Activated naive CD4-positive, alpha-beta T cell treated with anti-CD3 and anti-CD28 coated beads for 36 hours (primary cell): Measurements from ENCODE around the gene SF3B2. TPM values are rescaled to one million over a fixed set of nuclear protein-coding genes. Genes with fewer than 3 reads are reported as not detected.
A peak's percentile ranks its signal among the peaks of the same experiment; 100 is the strongest.
"Not testable (repeated sequence)": the region's sequence is repeated elsewhere in the genome, so short reads cannot be mapped to it uniquely, and the experiment has no call there.

Source experiments
- CTCF ChIA-PET: fragments of 350-600 bp; sonication (Branson Sonifier 250); formaldehyde crosslinking; loops from one replicate; lab custom pipeline; 2021; ENCODE audit warnings: antibody characterized with exemption; lab: Charles Lee
- DNase-seq: peaks from one replicate; pipeline ENCODE4 v3.0.0-alpha.2; 2020
- H3K27ac Mint-ChIP-seq: one replicate; pipeline ENCODE4 v1.8.0; 2021; ENCODE audit warnings: mild to moderate bottlenecking, mixed read lengths
- H3K27me3 Mint-ChIP-seq: one replicate; pipeline ENCODE4 v1.8.0; 2021; ENCODE audit warnings: low read depth, mixed read lengths
- H3K36me3 Mint-ChIP-seq: one replicate; pipeline ENCODE4 v1.8.0; 2021; ENCODE audit warnings: low read depth, mixed read lengths
- H3K4me1 Mint-ChIP-seq: one replicate; pipeline ENCODE4 v1.8.0; 2021; ENCODE audit warnings: low read depth, mixed read lengths
- H3K4me3 Mint-ChIP-seq: one replicate; pipeline ENCODE4 v1.8.0; 2021; ENCODE audit warnings: mild to moderate bottlenecking, moderate library complexity, mixed read lengths
- H3K9me3 Mint-ChIP-seq: one replicate; pipeline ENCODE4 v1.8.0; 2021; ENCODE audit warnings: mixed read lengths
- intact Hi-C: fragments of 100-400 bp; cut with micrococcal nuclease; formaldehyde crosslinking; loops from one replicate; pipeline ENCODE4 v1.15.1; 2023
- total RNA-seq, 2 experiments: library from RNA; stranded (reverse); gene quantifications; one replicate each; pipeline ENCODE4 v1.2.3, GENCODE V29; 2021

SF3B2 gene
- total RNA-seq, 2 experiments from 2014 or later = 319 to 321 TPM

DNA sequence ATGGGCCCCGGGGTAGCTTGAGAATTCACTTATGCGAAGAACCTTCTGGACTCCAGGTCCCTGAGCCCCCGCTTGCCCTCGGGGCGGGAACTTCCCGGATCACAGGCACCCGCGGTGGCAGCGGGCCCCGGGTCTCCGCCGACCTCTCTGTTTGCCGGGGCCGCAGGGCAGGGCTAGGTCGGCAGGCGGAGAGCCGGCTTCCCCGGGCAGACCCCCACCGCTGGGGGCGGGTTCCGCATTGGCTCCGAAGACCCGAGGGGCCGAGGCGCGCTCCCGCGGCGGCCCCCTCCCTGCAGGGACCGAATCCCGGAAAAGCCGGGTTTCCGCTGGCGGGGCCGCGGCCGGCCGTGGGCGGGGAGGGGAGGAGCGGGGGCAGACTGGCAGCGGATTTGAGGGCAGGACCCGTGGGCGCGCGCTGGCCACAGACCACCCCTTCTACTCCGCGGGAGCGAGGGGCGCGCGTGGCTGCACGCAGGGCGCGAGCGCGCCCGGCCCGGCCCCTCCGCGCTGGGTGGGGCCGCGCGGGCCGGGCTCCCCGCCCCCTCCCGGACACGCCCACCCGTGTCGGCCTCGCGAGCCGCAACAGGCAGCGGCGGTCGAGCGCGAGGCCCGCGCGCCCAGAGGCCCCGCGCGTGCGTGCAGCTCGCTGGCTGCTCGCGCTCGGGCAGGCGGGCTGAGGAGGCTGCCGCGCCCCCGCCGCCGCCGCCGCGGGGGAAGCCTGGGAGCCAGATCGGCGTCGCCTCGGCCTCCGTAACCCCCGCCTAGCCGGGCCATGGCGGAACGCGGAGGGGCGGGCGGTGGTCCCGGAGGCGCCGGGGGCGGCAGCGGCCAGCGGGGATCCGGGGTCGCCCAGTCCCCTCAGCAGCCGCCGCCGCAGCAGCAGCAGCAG is 17.8 kb downstream of the SF3B2 start, which contains the start of gene PACS1:
Gene PACS1, plus strand, starts transcription at position 558 of the 889 bp plus-strand sequence. Its CDS starts 215 bp downstream, at position 773.
- Mint-ChIP-seq H3K27me3 (no peaks in the 10 kb centered on the region), H3K27ac (peak within 1 kb of the TSS; percentile 97), H3K9me3 (no peaks in the 10 kb centered on the region), H3K4me1 (peaks cover 62% of the 10 kb centered on the region), H3K36me3 (peaks cover 49% of the 10 kb centered on the region), H3K4me3 (peak within 1 kb of the TSS; percentile 89)
- intact Hi-C loops = loop anchor here (1.0 to 5.0 kb wide), 3 partner anchors 18 to 178 kb away; partner anchors contain the start of genes CCDC85B and SF3B2
- peak; percentile 81 for DNase-seq
- CTCF ChIA-PET = interaction anchor here (1.0 to 6.4 kb wide), 17 partner anchors 10 to 242 kb away, joined by 3 to 61 read pairs (median 12); partner anchors contain the start of gene SF3B2

DNA sequence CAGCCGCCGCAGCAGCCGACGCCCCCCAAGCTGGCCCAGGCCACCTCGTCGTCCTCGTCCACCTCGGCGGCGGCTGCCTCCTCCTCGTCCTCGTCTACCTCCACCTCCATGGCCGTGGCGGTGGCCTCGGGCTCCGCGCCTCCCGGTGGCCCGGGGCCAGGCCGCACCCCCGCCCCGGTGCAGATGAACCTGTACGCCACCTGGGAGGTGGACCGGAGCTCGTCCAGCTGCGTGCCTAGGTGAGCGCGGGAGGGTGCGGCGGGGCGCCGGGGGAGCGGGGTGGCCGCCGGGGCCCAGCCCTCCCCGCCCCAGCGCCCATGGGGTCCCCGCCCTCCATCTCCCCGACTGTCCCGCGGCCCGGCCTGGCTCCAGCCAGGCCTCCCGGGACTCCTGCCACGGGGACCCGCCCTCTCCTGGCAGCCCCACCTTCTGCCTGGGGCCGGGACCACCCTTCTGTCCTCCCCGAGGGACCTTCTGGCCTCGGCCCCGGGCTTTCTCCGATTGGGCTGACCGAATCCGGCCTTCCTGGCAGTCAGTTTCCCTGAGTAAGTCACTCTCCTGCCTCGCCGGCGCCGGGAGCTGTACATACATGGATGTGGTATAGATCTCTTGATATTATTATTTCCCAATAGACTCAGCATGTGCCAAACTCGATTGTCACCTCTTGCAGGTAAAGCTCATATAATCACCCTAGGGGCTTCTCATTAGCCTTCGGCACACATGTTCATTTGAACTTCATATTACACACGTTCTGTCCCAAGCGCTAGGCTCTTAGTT is 18.6 kb downstream of the SF3B2 start:
- CTCF ChIA-PET = interaction anchor here (0.7 to 6.4 kb wide), 8 partner anchors 9 to 65 kb away, joined by 3 to 61 read pairs (median 6); partner anchors contain the start of gene SF3B2

DNA sequence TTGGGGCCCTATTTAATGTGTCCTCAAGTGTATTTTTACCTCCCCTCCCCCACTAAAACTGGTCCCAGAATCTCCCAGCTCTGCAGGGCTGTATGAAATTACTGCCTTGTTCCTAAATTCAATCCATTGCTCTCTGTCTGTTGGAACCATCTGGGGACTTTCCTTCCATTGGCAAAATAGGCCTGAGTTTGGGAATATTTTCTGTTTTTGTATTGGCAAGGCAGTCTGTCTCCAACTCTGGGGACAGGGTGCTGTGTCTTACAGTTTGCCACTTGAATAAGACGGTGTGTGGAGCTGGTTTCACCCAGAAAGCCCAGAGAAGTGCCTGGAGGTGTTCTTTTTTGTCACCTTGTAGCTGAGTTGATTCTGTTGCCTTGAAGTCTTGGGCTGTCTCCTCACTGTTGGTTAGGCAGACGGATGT is 19.2 kb downstream of the SF3B2 start:
- peaks cover 64% of the 10 kb centered on the region for H3K4me1 Mint-ChIP-seq
- H3K36me3 Mint-ChIP-seq = peaks cover 44% of the 10 kb centered on the region
- H3K9me3 Mint-ChIP-seq = no peaks in the 10 kb centered on the region
- peak overlapping the region; percentile 95 for H3K27ac Mint-ChIP-seq
- DNase-seq = peak; percentile 57
- intact Hi-C loops = loop anchor here (1.0 to 5.0 kb wide), 3 partner anchors 29 to 179 kb away; partner anchors contain the start of gene CCDC85B
- CTCF ChIA-PET = interaction anchor here (0.7 to 6.4 kb wide), 10 partner anchors 8 to 67 kb away, joined by 3 to 61 read pairs (median 4); partner anchors contain the start of gene SF3B2
- H3K4me3 Mint-ChIP-seq = peak overlapping the region; percentile 89
- H3K27me3 Mint-ChIP-seq = no peaks in the 10 kb centered on the region

More for the DNA sequence above, 18.6 kb downstream of the SF3B2 start:
- Mint-ChIP-seq H3K4me1 (peaks cover 63% of the 10 kb centered on the region), H3K27me3 (no peaks in the 10 kb centered on the region), H3K36me3 (peaks cover 45% of the 10 kb centered on the region), H3K9me3 (no peaks in the 10 kb centered on the region), H3K27ac (peak overlapping the region; percentile 95), H3K4me3 (peak overlapping the region; percentile 89)
- DNase-seq = peak; percentile 51
- intact Hi-C loops = loop anchor here (1.0 to 5.0 kb wide), 3 partner anchors 30 to 178 kb away; partner anchors contain the start of gene CCDC85B

DNA sequence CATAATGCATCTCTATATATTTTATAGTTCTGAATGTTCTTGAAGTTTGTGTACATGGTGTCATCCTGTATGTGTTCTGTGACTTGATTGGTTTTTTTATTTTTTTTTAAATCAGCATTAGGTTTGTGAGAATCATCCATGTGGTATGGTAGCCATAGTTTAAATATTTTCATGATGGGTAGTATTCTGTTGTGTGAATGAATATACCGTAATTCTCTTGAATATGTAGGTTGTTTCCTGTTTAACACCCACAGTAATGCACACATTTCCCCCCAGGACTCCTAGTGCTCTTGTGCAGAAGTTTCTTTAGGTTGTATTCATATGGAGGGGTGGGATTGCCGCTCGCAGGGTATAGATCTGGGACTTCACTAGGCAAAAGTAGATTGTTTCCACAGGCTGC is 19.9 kb downstream of the SF3B2 start:
- H3K4me1 Mint-ChIP-seq = peaks cover 62% of the 10 kb centered on the region
- H3K4me3 Mint-ChIP-seq = peak overlapping the region; percentile 89
- intact Hi-C loops = loop anchor here (1.0 to 5.0 kb wide), 2 partner anchors 9 to 180 kb away; partner anchors contain the start of gene CCDC85B

DNA sequence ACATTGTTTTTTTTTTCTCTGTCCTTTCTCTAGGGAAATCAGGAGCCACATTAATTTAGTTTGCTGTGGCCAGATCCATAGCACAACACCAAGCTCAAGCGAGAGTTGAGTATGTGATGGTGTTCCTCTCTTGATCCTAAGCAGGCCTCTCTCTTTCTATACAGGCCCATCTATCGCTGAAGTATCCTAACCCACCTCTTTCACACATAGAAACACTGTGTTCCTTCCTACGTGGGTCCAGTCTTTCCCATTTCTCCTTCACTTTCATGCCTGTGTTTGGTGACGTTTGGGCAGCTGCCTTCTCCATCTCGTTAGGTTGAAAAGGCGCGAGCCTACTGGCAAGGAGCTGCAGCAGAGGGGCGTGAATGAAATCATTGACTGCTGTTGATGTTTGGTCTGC is 20.4 kb downstream of the SF3B2 start:
- H3K9me3 Mint-ChIP-seq = no peaks in the 10 kb centered on the region
- H3K27me3 Mint-ChIP-seq = no peaks in the 10 kb centered on the region
- H3K36me3 Mint-ChIP-seq = peaks cover 43% of the 10 kb centered on the region
- intact Hi-C loops = loop anchor here (1.0 to 5.0 kb wide), 2 partner anchors 9 to 180 kb away; partner anchors contain the start of gene CCDC85B
- H3K27ac Mint-ChIP-seq = peak overlapping the region; percentile 95
- DNase-seq = no peak
- H3K4me1 Mint-ChIP-seq = peaks cover 63% of the 10 kb centered on the region
- CTCF ChIA-PET = interaction anchor here (1.2 to 1.4 kb wide), 3 partner anchors 28 to 66 kb away, joined by 3 to 4 read pairs (median 3); no protein-coding TSS in a partner anchor
- H3K4me3 Mint-ChIP-seq = peak overlapping the region; percentile 89

More for the DNA sequence above, 19.9 kb downstream of the SF3B2 start:
- Mint-ChIP-seq H3K27me3 (no peaks in the 10 kb centered on the region), H3K9me3 (no peaks in the 10 kb centered on the region), H3K36me3 (peaks cover 39% of the 10 kb centered on the region), H3K27ac (peak overlapping the region; percentile 95)
- CTCF ChIA-PET = interaction anchor here (0.9 to 2.1 kb wide), 6 partner anchors 19 to 66 kb away, joined by 3 to 8 read pairs (median 4); no protein-coding TSS in a partner anchor
- DNase-seq = no peak

DNA sequence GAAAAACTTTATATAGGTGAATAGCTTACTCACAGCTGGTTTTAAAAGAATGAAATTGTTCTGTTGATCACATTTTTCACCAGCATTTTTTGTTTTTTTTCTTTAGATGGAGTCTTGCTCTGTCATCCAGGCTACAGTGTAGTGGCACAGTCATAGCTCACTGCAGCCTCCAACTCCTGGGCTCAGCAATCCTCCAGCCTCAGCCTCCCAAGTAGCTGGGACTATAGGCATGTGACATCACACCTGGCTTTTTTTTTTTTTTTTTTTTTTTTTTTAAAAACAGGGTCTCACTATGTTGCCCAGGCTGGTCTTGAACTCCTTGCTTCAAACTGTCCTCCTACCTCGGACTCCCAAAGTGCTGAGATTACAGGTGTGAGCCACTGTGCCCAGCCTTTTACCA is 21.5 kb downstream of the SF3B2 start:
- no peak overlapping the region for H3K4me3 Mint-ChIP-seq
- peaks cover 42% of the 10 kb centered on the region for H3K36me3 Mint-ChIP-seq
- no peaks in the 10 kb centered on the region for H3K9me3 Mint-ChIP-seq
- intact Hi-C loops = loop anchor here (5.0 kb wide), 1 partner anchor 181 kb away; the partner anchor contains the start of gene CCDC85B
- no peaks in the 10 kb centered on the region for H3K27me3 Mint-ChIP-seq
- peak overlapping the region; percentile 70 for H3K27ac Mint-ChIP-seq
- peak; percentile 45 for DNase-seq
- peaks cover 65% of the 10 kb centered on the region for H3K4me1 Mint-ChIP-seq
- CTCF ChIA-PET = interaction anchor here (0.9 to 1.4 kb wide), 2 partner anchors 16 to 62 kb away, joined by 3 to 4 read pairs; no protein-coding TSS in a partner anchor

DNA sequence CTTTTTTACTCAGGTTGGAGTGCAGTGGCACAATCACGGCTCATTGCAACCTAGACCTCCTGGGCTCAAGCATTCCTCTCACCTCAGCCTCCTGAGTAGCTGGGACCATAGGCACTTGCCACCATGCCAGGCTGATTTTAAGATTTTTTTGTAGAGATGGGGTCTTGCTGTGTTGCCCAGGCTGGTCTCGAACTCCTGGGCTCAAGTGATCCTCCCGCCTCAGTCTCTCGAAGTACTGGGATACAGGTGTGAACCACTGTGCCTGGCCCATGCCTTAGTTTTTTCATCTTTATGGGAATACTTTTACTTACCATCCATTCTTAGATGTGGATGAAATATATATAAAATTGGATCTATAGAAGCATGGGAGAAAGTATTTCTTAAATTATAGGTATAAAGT is 23.1 kb downstream of the SF3B2 start:
- H3K27ac Mint-ChIP-seq = no peak overlapping the region
- CTCF ChIA-PET = interaction anchor here (0.6 to 0.8 kb wide), 3 partner anchors 46 to 171 kb away, joined by 3 to 4 read pairs (median 3); no protein-coding TSS in a partner anchor

DNA sequence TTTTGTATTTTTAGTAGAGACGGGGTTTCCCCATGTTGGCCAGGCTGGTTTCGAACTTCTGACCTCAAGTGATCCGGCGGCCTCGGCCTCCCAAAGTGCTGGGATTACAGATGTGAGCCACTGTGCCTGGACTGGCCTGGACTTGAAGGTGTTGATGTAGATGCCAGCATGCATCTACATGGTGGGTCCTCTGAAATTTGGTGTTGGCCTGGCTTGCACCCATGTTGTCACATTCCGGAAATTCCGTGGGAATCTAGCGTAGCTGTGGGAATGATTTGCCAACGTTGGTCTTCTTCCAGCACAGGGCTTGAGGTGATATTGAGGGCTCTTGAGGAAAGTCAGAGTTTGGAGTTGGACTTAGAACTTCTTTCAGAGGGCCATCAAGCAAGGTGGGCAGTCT is 24.4 kb downstream of the SF3B2 start:
- no peaks in the 10 kb centered on the region for H3K9me3 Mint-ChIP-seq
- CTCF ChIA-PET = interaction anchor here (1.5 to 7.1 kb wide), 2 partner anchors 8 to 24 kb away, joined by 3 to 61 read pairs; partner anchors contain the start of gene PACS1
- no peak overlapping the region for H3K4me3 Mint-ChIP-seq
- H3K36me3 Mint-ChIP-seq = peaks cover 33% of the 10 kb centered on the region
- DNase-seq = no peak
- H3K4me1 Mint-ChIP-seq = peaks cover 82% of the 10 kb centered on the region
- peak overlapping the region; percentile 26 for H3K27ac Mint-ChIP-seq
- no peaks in the 10 kb centered on the region for H3K27me3 Mint-ChIP-seq
- intact Hi-C loops = no loop called here

More for the DNA sequence above, 23.1 kb downstream of the SF3B2 start:
- H3K4me3 Mint-ChIP-seq = no peak overlapping the region
- intact Hi-C loops = no loop called here
- no peak for DNase-seq
- H3K36me3 Mint-ChIP-seq = peaks cover 37% of the 10 kb centered on the region
- no peaks in the 10 kb centered on the region for H3K9me3 Mint-ChIP-seq
- no peaks in the 10 kb centered on the region for H3K27me3 Mint-ChIP-seq
- peaks cover 72% of the 10 kb centered on the region for H3K4me1 Mint-ChIP-seq

DNA sequence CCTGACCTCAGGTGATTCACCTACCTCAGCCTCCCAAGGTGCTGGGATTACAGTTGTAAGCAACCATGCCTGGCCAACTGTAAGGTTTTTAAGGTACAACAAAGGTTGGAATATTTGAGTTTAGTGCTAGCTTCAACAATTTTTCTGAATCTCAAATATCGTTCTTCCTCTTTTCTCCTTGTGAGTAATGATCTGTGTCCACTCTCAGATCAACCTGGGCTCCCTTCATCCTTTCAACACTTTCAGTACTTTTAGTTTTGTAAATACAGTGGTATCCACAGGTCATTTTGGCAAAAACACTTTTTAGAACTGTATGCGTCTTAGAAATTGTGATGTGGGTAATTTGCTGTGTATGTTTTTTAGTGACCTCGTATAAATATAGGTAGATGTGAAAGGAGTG is 25.8 kb downstream of the SF3B2 start:
- no peaks in the 10 kb centered on the region for H3K9me3 Mint-ChIP-seq
- peaks cover 86% of the 10 kb centered on the region for H3K4me1 Mint-ChIP-seq
- peak overlapping the region; percentile 98 for H3K27ac Mint-ChIP-seq
- H3K27me3 Mint-ChIP-seq = no peaks in the 10 kb centered on the region
- CTCF ChIA-PET = interaction anchor here (1.5 to 7.1 kb wide), 2 partner anchors 9 to 25 kb away, joined by 3 to 61 read pairs; partner anchors contain the start of gene PACS1
- intact Hi-C loops = no loop called here
- no peak for DNase-seq
- H3K36me3 Mint-ChIP-seq = peaks cover 29% of the 10 kb centered on the region
- H3K4me3 Mint-ChIP-seq = no peak overlapping the region

DNA sequence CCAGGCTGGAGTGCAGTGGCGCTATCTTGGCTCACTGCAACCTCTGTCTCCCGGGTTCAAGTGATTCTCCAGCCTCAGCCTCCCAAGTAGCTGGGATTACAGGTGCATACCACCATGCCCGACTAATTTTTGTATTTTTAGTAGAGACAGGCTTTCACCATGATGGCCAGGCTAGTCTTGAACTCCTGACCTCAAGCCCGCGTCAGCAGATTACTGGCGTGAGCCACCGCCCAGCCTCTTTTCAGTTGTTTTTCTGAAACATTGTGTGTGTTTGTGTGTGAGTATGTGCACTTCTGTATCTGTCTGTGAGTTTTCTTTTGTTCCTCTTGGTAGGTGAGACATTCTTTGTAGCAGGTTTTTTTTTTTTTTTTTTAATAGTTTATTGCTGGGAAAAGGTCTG is 26.8 kb downstream of the SF3B2 start:
- H3K27me3 Mint-ChIP-seq, H3K4me3 Mint-ChIP-seq, intact Hi-C loops, H3K9me3 Mint-ChIP-seq: not testable (repeated sequence)
- H3K27ac Mint-ChIP-seq = peak overlapping the region; percentile 98
- CTCF ChIA-PET = interaction anchor here (0.7 to 7.1 kb wide), 6 partner anchors 10 to 330 kb away, joined by 3 to 61 read pairs (median 4); partner anchors contain the start of gene PACS1
- peaks cover 25% of the 10 kb centered on the region for H3K36me3 Mint-ChIP-seq
- DNase-seq = peak; percentile 47
- H3K4me1 Mint-ChIP-seq = peaks cover 91% of the 10 kb centered on the region
